Kidney tubule cell (primary cell): Measurements from ENCODE around the gene GRIK1.

ENCODE experiments used
- DNase-seq: peaks from one replicate; pipeline ENCODE4 v3.0.0-alpha.2; 2018; ENCODE audit warnings: low spot score

Gene GRIK1

GRCh38 chr21:29642551-29643245, 297.1 kb downstream of the GRIK1 start:
- no peak for DNase-seq

- no peak for DNase-seq
These were observed 297.9 kb downstream of the GRIK1 start for GRCh38 chr21:29641635-29642550.

GRCh38 chr21:29641001-29641634, 298.7 kb downstream of the GRIK1 start:
- no peak for DNase-seq

- DNase-seq = no peak
These were observed 299.7 kb downstream of the GRIK1 start for GRCh38 chr21:29640080-29640508.

GRCh38 chr21:29639366-29640079, 300.3 kb downstream of the GRIK1 start:
- DNase-seq = no peak

GRCh38 chr21:29638761-29639327, 301.0 kb downstream of the GRIK1 start:
- no peak for DNase-seq

- DNase-seq = no peak
These were observed 301.7 kb downstream of the GRIK1 start for GRCh38 chr21:29638138-29638537.

GRCh38 chr21:29637553-29637952, 302.2 kb downstream of the GRIK1 start:
- DNase-seq = no peak

- DNase-seq = no peak
These were observed 302.7 kb downstream of the GRIK1 start for GRCh38 chr21:29637134-29637533.

- no peak for DNase-seq
These were observed 305.4 kb downstream of the GRIK1 start for GRCh38 chr21:29634418-29634817.

GRCh38 chr21:29633756-29634155, 306.0 kb downstream of the GRIK1 start:
- no peak for DNase-seq

- no peak for DNase-seq
These were observed 309.4 kb downstream of the GRIK1 start for GRCh38 chr21:29630441-29630840.

- no peak for DNase-seq
These were observed 311.9 kb downstream of the GRIK1 start for GRCh38 chr21:29627905-29628304.

- DNase-seq = no peak
These were observed 312.9 kb downstream of the GRIK1 start for GRCh38 chr21:29626801-29627470.

- no peak for DNase-seq
These were observed 313.8 kb downstream of the GRIK1 start for GRCh38 chr21:29625990-29626389.

GRCh38 chr21:29624776-29625175, 315.0 kb downstream of the GRIK1 start:
- DNase-seq = no peak

GRCh38 chr21:29621525-29621924, 318.3 kb downstream of the GRIK1 start:
- DNase-seq = no peak

GRCh38 chr21:29616209-29616751, 323.5 kb downstream of the GRIK1 start:
- DNase-seq = no peak

- no peak for DNase-seq
These were observed 325.9 kb downstream of the GRIK1 start for GRCh38 chr21:29613877-29614276.

- peak; percentile 15 for DNase-seq
These were observed 326.8 kb downstream of the GRIK1 start for GRCh38 chr21:29613021-29613420.
